GM18520 (cell line): ENCODE results near the gene CNTN4.

Source experiments
- ATAC-seq: cut with Tn5 transposase; IDR thresholded peaks from one replicate; pipeline ENCODE4 v1.9.1; 2021; ENCODE audit not compliant: unreplicated experiment

The CNTN4 gene

DNA sequence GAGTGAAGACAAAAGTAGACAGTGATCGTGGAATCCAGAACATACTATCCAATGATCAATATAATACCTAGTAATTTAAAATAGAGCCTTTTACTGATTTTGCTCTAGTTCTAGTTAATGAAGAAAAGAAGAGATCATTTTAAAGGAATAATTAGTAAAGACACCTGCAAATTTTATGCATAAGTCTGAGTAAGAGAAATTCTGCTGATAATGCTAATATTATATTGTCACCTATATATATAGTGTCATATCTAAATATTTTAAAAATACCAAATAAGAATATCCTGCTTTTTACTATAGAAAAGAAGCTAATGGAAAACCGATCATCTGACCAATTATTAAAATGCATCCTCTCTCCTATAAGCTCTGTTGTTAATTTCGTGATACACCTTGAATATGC, 152.1 kb downstream of the CNTN4 start:
- ATAC-seq = no peak

DNA sequence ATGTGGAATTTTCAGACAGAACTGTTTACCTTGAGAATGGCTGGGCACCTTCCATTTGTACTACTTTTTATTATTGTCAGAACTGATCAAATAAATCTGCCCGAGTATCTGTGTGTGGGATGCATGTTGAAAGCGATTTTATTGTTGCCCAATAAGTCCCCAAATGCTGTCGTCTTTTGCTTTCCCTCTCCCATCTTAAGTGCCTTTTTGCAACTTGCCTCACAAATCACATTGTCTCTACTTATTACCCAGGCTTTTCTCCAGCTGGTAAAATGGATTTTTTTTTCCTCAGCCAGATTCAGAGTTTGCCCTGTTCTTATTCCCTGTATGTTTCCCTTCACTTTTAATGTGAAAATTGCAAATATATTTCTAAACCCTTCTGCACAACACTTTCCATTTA, 163.1 kb downstream of the CNTN4 start:
- ATAC-seq = no peak

DNA sequence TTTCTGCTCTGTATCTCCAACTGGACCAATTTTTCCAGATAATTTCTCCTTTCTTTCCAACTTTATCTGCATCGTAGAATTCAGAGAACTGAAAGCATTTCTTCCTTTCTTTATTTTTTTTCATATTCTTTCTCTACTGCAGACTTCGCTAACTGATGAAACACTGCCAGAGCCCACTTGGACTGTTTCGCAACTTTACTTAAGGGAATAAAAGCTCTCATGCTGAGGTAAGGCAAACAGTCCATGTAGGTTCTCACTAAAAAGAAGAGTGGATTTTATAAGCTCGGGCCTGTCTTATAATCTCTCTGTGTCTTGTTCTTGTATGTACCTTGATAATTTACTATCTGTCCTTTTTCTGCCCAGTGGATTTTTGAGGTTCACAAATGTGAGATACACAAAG, 163.5 kb downstream of the CNTN4 start:
- no peak for ATAC-seq

DNA sequence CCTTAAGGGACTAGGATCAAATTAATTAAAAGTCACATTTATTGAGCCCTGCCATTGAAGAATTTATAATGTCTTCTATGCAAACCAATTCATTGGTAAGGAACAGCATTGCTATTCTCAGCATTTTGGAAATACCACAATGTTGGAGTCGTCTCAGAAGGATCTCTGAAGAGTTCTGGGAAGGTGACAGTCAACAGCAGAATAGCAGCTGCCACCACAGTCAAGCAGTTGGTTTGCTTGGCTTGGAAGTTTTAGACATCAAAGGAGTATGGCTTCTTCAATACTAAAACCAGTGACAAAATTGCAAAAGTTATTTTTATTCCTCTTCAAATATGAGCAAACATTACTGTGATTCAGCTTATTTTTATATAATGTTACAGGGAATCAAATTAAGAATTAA, 167.9 kb downstream of the CNTN4 start:
- ATAC-seq = no peak

DNA sequence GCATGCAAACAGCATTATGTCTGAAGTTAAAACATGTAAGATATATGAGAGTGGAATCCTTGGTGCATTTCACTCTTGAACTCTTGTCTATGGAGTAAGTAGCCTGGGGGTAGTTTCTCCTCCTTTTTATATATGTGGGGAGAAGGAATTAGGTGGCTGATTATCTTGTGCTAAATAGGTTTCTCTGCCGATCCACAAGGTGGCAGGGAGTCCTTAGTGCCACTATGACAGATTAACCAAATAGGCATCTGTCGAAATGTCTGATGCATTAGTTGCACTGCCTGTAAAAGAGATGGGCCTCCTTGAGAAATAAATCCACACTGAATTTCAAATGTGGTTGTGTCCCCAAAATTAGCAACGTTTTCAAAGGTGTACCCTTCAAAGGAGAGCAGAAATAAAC, 170.1 kb downstream of the CNTN4 start:
- ATAC-seq = no peak

- no peak for ATAC-seq
Measured at GRCh38 chr3:2274526-2274925, 175.9 kb downstream of the CNTN4 start.

GRCh38 chr3:2283818-2284217, 185.2 kb downstream of the CNTN4 start:
- ATAC-seq = no peak

DNA sequence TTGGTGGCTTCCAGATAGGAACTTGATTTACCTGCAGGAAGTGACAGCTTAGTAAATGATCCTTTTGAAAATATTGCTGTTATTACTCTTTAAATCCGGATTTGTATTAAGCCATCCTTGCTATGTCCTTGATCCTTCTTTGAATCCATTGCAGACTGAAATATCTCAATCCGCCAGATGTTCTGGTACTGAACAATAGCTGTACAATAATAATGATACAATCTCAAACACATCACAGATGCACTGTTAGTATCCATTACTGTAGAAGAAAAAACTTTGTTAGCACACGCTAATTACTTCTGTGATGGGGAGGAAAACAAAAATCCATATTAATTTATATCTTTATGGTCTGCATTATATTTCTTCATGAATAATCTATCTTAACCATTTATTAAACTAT, 202.3 kb downstream of the CNTN4 start:
- ATAC-seq = no peak

DNA sequence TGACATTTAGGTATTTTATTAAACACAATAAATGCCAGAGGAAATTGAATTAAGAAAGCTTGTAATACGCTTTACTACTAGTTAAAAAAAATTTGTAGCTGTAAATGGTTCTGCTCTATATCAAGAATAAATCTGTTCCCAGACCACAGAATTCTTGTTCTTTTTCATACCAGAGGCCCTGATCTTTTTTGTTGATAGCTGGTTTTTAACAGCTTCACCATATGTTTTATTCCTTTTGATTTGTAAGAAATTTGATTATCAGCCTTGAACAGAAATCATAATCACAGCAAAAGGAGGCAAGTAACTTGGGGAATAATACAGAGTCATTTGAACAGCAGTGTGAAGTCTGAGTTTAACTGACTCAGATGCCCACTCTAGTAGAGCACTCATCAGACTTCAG, 202.7 kb downstream of the CNTN4 start:
- ATAC-seq = no peak

DNA sequence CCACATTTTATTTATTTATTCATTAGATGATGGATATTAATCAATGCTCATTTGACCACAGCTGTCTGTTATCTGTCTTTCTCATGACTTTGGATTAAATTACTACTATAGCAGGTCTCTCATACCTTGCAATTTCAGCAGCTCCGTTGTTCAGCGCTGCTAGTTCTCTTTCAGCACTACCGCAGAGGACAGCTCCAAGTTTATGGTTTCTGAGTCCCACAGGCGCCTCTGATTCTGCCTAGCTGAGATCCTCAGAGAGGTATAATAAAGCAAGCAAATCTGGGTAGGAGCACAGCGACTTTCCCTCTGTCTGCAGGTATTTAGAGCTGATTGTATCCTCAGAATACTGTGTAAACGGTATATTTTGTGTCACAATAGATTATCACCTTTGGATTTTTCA, 204.9 kb downstream of the CNTN4 start:
- no peak for ATAC-seq

GRCh38 chr3:2311022-2311421, 212.4 kb downstream of the CNTN4 start:
- ATAC-seq = no peak

DNA sequence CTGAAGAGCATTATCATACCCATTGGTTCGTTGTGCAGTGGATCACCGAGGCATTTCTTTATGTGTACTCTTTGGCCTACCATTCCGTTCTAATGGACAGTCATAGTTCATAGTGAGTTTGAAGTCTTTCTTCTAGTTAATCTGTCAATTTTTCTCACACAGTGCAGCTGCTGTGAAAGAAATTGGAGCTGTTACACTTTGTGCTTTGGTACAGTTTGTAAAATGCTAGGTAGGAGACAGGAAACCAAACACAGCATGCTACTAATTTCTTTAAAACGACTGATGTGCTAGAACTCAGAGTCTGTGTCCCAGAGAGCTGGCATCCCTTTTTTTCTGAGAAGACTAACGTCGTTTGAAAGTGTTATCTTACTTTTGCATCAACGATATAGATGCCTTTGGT, 218.9 kb downstream of the CNTN4 start:
- no peak for ATAC-seq

DNA sequence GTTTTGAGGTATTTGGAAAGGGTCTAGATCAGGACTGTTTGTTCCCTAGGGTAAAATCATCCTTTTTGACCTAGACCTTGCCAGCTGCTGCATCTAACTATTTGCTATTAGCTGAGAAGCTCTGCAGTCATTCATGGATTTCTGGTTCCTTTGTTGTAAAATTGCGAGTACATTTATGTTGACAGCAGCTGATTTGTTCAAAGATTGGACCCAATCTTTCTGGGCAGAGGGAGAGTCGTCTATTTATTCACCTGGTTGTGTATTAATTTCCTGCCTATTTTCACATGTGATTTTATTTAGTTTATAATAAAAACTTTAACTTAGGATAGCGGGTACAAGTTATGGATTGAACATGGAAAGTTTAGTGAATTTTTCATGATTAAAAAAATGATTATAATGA, 236.3 kb downstream of the CNTN4 start:
- no peak for ATAC-seq

DNA sequence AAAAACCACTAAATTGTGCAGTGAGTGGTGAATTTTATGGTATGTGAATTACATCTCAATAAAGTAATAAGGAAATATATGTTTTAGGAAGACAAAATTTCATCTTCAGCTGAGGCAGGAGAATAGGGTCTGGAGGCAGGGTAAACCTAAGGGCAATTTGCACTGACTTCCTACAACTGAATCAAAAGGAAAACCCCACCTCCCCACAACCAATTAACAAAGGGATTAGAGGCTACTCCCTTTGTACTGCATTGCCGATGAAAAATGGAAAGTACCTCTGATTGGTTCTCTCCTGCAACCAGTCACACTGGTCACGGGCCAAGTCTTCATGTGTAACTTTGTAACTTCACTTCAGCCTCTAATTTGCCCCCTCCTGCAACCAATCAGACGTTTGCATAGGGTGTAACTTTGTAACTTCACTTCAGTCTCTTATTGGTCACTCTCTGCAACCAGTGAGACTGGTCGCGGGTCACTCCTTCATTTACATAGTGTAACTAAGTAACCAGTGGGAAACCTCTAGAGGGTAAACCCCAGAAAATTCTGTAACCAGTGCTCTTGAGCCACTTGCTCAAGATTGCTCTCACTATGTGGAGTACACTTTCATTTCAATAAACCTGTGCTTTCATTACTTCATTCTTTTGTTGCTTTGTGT, 244.5 kb downstream of the CNTN4 start:
- ATAC-seq = no peak

DNA sequence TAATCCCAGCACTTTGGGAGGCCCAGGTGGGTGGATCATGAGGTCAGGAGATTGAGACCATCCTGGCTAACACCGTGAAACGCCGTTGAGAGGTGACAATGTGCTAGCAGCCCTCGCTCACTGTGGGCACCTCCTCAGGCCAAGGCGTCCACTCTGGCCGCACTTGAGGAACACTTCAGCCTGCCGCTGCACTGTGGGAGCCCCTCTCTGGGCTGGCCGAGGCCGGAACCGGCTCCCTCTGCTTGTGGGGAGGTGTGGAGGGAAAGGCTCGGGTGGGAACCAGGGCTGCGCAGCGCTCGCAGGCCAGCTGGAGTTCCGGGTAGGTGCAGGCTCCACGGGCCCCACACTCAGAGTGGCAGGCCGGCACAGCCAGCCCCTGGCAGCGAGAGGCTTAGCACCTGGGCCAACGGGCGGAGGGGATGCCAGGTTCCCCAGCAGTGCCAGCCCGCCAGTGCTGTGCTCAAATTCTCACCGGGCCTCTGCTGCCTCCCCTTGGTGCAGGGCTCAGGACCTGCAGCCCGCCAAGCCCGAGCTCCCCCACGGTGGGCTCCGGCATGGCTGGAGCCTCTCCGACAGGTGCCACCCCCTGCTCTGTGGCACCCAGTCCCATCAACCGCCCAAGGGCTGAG, 253.6 kb downstream of the CNTN4 start:
- no peak for ATAC-seq

GRCh38 chr3:2354702-2355101, 256.0 kb downstream of the CNTN4 start:
- no peak for ATAC-seq

DNA sequence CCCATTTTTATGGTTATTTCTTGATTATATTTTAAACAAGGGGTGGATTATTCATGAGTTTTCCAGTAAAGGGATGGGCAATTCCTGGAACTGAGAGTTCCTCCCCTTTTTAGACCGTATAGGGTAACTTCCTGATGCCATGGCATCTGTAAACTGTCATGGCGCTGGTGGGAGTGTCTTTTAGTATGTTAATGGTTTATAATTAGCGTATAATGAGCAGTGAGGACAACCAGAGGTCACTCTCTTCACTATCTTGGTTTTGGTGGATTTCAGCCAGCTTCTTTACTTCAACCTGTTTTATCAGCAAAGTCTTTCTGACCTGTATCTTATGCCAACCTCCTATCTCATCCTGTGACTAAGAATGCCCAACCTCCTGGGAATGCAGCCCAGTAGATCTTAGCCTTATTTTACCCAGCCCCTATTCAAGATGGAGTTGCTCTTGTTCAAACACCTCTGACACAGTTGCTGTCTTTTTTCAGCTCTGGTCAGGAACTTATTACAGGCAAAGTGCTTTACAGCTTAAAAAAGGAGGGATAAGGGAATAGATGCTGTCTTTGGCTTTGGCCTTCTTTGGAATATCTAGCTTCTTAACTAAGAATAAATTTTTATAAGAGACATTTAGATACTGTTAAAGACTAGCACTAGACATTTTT, 257.8 kb downstream of the CNTN4 start:
- no peak for ATAC-seq

- no peak for ATAC-seq
Measured at GRCh38 chr3:2360815-2361214, 262.1 kb downstream of the CNTN4 start.

GRCh38 chr3:2362122-2362521, 263.5 kb downstream of the CNTN4 start:
- ATAC-seq = no peak

GRCh38 chr3:2363854-2364253, 265.2 kb downstream of the CNTN4 start:
- no peak for ATAC-seq

- no peak for ATAC-seq
Measured at GRCh38 chr3:2370317-2370716, 271.7 kb downstream of the CNTN4 start.

GRCh38 chr3:2372306-2372705, 273.6 kb downstream of the CNTN4 start:
- ATAC-seq = no peak

GRCh38 chr3:2375376-2375775, 276.7 kb downstream of the CNTN4 start:
- no peak for ATAC-seq
